DND-41 (cell line): Measurements from ENCODE around the gene DGKZ.

Experiments used
- ATAC-seq: fragments of 200-7000 bp; cut with Tn5 transposase; 3 replicates; pipeline ENCODE4 v1.9.1; 2021; ENCODE audit warnings: low read depth; ENCODE audit not compliant: insufficient read depth
- DNase-seq: peaks from one replicate; pipeline ENCODE4 v3.0.0-alpha.2; 2020
- H2AFZ ChIP-seq: 2 replicates; pipeline ENCODE4 v1.6.0; 2012; ENCODE audit warnings: low read depth, low read length
- H3K27ac ChIP-seq: 2 replicates; pipeline ENCODE4 v1.5.1; 2012; ENCODE audit warnings: low read length, inconsistent platforms
- H3K27me3 ChIP-seq: fragments of 200-600 bp; sonication (generic); 2 replicates; pipeline ENCODE4 v1.6.0; 2012; ENCODE audit warnings: low read length, mild to moderate bottlenecking, inconsistent platforms; ENCODE audit not compliant: insufficient read depth, poor library complexity
- H3K36me3 ChIP-seq: 2 replicates; pipeline ENCODE4 v1.5.1; 2012; ENCODE audit warnings: low read length, inconsistent platforms; ENCODE audit not compliant: insufficient read depth
- H3K4me1 ChIP-seq: 2 replicates; pipeline ENCODE4 v1.5.1; 2012; ENCODE audit warnings: mild to moderate bottlenecking, low read length; ENCODE audit not compliant: insufficient read depth
- H3K4me2 ChIP-seq: 2 replicates; pipeline ENCODE4 v1.6.0; 2012; ENCODE audit warnings: mild to moderate bottlenecking, moderate library complexity, low read length, inconsistent platforms; ENCODE audit not compliant: insufficient read depth
- H3K4me3 ChIP-seq, 2 experiments: fragments of 200-600 bp in 1 of 2; shearing (Covaris generic) in 1 of 2; 2 replicates each; pipeline ENCODE4 v1.5.1; 2012 to 2016; ENCODE audit warnings: inconsistent platforms in 2 of 2, low read length in 2 of 2, mild to moderate bottlenecking in 2 of 2, low read depth in 1 of 2, moderate library complexity in 1 of 2
- H3K79me2 ChIP-seq: 2 replicates; pipeline ENCODE4 v1.6.0; 2012; ENCODE audit warnings: low read length, inconsistent platforms; ENCODE audit not compliant: insufficient read depth
- H3K9ac ChIP-seq: 2 replicates; pipeline ENCODE4 v1.6.0; 2012; ENCODE audit warnings: low read depth, mild to moderate bottlenecking, inconsistent platforms, low read length, moderate library complexity
- H3K9me3 ChIP-seq: 2 replicates; pipeline ENCODE4 v1.5.1; 2012; ENCODE audit warnings: low read length, moderate library complexity, mild to moderate bottlenecking, inconsistent platforms; ENCODE audit not compliant: insufficient read depth, severe bottlenecking
- H4K20me1 ChIP-seq: 2 replicates; pipeline ENCODE4 v1.6.0; 2012; ENCODE audit warnings: low read length; ENCODE audit not compliant: insufficient read depth
- CTCF ChIP-seq: IDR thresholded peaks from 2 replicates; pipeline ENCODE4 v1.5.1; 2012; ENCODE audit warnings: borderline replicate concordance, low read length, moderate library complexity, mild to moderate bottlenecking; ENCODE audit not compliant: poor library complexity, severe bottlenecking; ENCODE audit errors: extremely low read depth
- EZH2 ChIP-seq: IDR thresholded peaks from 3 replicates; pipeline ENCODE4 v1.6.1; 2012; ENCODE audit warnings: borderline replicate concordance, low read depth, mild to moderate bottlenecking, moderate library complexity, low read length, inconsistent platforms; ENCODE audit not compliant: severe bottlenecking

Gene DGKZ

GRCh38 chr11:46336563-46337180 is 10.6 kb upstream of the DGKZ start:
- Histone ChIP-seq H3K9ac (no peak overlapping the region), H3K79me2 (no peaks in the 10 kb centered on the region), H3K4me3 (no peak overlapping the region), H2AFZ (no peak overlapping the region), H3K4me1 (peaks cover 31% of the 10 kb centered on the region), H3K27me3 (peaks cover 38% of the 10 kb centered on the region), H4K20me1 (peaks cover 14% of the 10 kb centered on the region), H3K4me2 (no peak overlapping the region), H3K27ac (no peak overlapping the region), H3K9me3 (no peaks in the 10 kb centered on the region), H3K36me3 (no peaks in the 10 kb centered on the region)
- no peak for DNase-seq
- TF ChIP-seq CTCF (no peak), EZH2 (no peak)
- no peak for ATAC-seq

GRCh38 chr11:46337626-46338345 is 9.5 kb upstream of the DGKZ start:
- Histone ChIP-seq H3K27ac (no peak overlapping the region), H3K4me3 (no peak overlapping the region), H3K9me3 (no peaks in the 10 kb centered on the region), H2AFZ (no peak overlapping the region), H4K20me1 (peaks cover 7% of the 10 kb centered on the region; the same call in 1 of the 2 replicates), H3K9ac (no peak overlapping the region), H3K79me2 (no peaks in the 10 kb centered on the region), H3K36me3 (no peaks in the 10 kb centered on the region), H3K27me3 (peaks cover 28% of the 10 kb centered on the region), H3K4me2 (no peak overlapping the region), H3K4me1 (peaks cover 31% of the 10 kb centered on the region)
- no peak for ATAC-seq
- DNase-seq: no peak
- no peak for TF ChIP-seq CTCF
- no peak for TF ChIP-seq EZH2

- TF ChIP-seq CTCF (no peak), EZH2 (no peak)
- H3K27me3 ChIP-seq: peaks cover 20% of the 10 kb centered on the region
- no peak for DNase-seq
- no peaks in the 10 kb centered on the region for H3K9me3 ChIP-seq
- ATAC-seq: no peak
- no peak overlapping the region for H3K27ac ChIP-seq
- H3K4me2 ChIP-seq: no peak overlapping the region
- no peaks in the 10 kb centered on the region for H3K79me2 ChIP-seq
- no peak overlapping the region for H2AFZ ChIP-seq
- H4K20me1 ChIP-seq: peaks cover 6% of the 10 kb centered on the region; the same call in 1 of the 2 replicates
- no peaks in the 10 kb centered on the region for H3K36me3 ChIP-seq
- peaks cover 26% of the 10 kb centered on the region for H3K4me1 ChIP-seq
- no peak overlapping the region for H3K9ac ChIP-seq
- H3K4me3 ChIP-seq: no peak overlapping the region
Measured at GRCh38 chr11:46338636-46338987, 8.7 kb upstream of the DGKZ start.
